Limb (tissue), 2 donors: ENCODE measurements around the gene RPL18.
A peak's percentile ranks its signal among the peaks of the same experiment; 100 is the strongest.

Source experiments
- DNase-seq, 2 donors: peaks; one replicate each; pipeline ENCODE4 v3.0.0-alpha.2; 2016; ENCODE audit errors: extremely low spot score in 2 of 2

The RPL18 gene

DNA sequence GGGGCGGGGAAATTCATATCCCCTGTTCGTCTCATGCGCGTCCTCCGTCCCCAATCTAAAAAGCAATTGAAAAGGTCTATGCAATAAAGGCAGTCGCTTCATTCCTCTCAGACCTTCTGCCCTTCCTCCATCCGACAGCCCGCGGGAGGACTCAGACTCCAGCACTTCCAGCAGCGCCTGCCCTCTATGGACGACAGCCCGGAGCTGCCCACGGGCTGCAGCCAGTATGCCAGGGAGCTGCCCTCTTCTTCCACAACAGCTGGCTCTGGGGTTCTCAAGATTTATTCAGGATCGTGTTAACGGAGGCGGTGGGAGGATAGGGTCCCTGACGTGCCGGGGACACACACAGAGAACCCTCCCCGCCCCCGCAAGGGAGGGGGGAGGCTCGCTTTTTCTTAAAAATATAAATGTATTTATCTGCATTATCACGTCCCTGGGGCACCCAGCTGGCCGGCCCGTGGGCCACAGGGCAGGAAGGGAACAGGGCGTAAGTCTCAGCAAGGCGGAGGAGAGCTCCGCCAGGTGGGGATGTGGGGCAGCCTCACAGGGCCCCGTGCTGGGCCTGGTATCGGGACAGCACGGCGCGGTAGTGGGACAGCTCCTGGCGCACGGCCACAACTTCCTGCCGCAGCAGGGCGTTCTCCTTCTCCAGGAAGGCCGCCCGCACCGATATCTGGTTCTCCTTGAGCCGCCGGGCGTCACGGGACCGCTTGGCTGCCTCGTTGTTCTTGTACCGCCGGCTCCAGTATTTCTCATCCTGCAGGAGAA is 11.5 kb upstream of the RPL18 start:
- peak in 1 of 2 donors; percentile 72 for DNase-seq

- DNase-seq = peak in 1 of 2 donors; percentile 72
Observed at GRCh38 chr19:48629599-48630295, 10.8 kb upstream of the RPL18 start.

DNA sequence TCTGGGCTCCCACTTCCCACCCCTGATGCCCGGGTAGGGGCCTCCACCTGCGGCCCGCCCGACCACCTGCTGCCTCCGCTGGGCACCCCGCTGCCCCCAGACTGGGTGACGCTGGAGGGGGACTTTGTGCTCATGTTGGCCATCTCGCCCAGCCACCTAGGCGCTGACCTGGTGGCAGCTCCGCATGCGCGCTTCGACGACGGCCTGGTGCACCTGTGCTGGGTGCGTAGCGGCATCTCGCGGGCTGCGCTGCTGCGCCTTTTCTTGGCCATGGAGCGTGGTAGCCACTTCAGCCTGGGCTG is 10.3 kb upstream of the RPL18 start:
- DNase-seq = peak in 1 of 2 donors; percentile 34

- peak in 1 of 2 donors; percentile 52 for DNase-seq
Observed at GRCh38 chr19:48628486-48629296, 9.7 kb upstream of the RPL18 start.

DNA sequence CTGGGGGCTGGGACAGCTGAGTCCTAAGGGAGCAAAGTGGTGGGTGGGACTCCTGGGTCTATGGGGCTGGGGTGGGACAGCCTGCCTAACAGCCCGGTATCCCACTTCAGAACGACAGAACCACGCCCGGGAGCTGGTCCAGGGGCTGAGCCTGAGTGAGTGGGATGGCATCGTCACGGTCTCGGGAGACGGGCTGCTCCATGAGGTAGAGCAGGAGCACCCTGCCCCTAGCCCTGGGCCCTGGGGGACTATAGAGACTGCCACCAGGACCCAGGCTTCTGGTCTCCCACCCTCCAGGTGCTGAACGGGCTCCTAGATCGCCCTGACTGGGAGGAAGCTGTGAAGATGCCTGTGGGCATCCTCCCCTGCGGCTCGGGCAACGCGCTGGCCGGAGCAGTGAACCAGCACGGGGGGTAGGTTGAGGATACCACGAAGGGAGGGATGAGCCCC is 8.9 kb upstream of the RPL18 start:
- DNase-seq = peak in 1 of 2 donors; percentile 34

GRCh38 chr19:48627201-48627864 is 8.4 kb upstream of the RPL18 start:
- no peak for DNase-seq

GRCh38 chr19:48625891-48626327 is 6.9 kb upstream of the RPL18 start:
- DNase-seq = peak in 1 of 2 donors; percentile 34

DNA sequence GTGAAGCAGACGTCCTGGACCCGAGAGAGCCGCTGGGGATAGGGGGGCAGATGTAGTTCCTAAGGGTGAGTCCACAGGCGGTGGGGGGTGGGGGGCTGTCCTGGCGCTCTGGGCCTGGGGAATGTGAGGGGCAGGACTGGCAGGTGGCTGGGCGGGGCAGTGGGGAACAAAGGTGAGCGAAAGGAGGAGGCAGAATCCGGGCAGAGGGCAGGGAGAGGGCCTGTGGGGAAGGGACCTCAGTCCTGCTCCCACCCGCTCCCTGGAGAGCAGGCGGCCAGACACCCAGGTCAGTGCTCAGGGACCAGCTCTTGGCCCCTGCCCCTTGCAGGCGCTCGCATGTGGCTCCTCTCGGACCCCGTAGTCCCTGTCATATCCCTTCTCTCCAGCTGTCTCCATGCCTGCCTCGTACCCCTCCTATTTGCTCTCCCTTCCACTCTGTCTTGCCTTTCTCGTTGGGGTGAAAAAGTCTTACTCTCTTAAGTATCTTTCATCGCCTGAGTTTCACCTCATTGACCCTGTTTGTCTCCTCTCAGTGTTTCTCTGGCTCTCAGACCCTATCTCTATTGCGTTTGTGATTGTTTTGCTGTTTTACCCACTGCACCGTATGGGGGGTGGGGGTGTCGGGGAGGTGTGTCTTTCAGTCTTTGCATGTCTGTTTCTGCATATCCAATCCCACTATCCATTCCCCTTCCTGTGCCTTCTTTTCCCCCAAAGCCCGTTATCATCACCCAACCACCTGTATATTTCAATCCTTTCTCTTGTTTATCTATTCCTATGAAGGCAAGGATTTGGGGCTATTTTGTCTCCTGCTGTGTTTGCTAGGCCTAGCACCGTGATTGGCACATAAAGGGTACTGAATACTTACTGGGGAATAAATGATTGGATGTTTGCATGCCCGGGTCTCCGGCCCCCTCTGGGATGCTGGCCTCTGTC is 6.1 kb upstream of the RPL18 start:
- DNase-seq = no peak

GRCh38 chr19:48624067-48624594 is 5.2 kb upstream of the RPL18 start:
- peak; percentile 98 to 99 for DNase-seq

GRCh38 chr19:48623556-48624066 is 4.6 kb upstream of the RPL18 start:
- peak in 1 of 2 donors; percentile 31 for DNase-seq

GRCh38 chr19:48619692-48620585 is 961 bp upstream of the RPL18 start:
- DNase-seq = peak in 1 of 2 donors; percentile 31

DNA sequence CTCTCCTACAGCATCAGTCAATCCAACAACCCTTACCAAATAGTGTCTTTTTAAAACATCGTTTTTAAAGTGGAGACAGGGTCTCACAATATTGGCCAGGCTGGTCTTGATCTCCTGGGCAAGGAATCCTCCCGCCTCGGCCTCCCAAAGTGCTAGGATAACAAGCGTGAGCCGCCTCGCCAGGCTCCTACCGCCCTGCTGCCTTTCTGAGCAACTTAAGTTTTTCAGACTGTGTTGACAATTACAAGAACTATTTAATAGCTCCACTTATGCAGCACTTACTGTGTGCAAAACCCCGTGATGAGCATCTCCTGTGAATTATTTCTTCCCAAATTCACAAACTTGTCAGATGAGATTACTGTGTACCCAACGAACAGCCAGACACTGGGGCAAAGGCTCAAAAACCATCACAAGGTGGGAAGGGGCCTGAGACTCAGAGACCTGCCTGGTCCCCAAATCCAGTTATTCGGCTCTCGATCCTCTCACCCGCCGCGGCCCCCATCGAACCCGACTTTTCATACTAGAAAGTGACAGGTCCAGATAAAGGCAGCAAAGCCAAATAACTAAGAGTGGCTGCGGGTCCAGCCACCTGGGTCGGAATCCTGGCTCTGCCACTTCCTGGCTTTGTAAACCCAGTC is 581 bp downstream of the RPL18 start:
- DNase-seq = peak in 1 of 2 donors; percentile 34

GRCh38 chr19:48617146-48617937 is 1.6 kb downstream of the RPL18 start:
- peak in 1 of 2 donors; percentile 33 for DNase-seq

GRCh38 chr19:48616491-48617056 is 2.4 kb downstream of the RPL18 start:
- peak in 1 of 2 donors; percentile 22 for DNase-seq

GRCh38 chr19:48616041-48616436 is 2.9 kb downstream of the RPL18 start:
- peak in 1 of 2 donors; percentile 33 for DNase-seq

- DNase-seq = peak in 1 of 2 donors; percentile 34
Observed at GRCh38 chr19:48615231-48616040, 3.5 kb downstream of the RPL18 start.
